H4 (cell line): ENCODE results near the gene ICE1. TPM values are rescaled to one million over a fixed set of nuclear protein-coding genes. Genes with fewer than 3 reads are reported as not detected.
"Not testable (repeated sequence)": the region's sequence is repeated elsewhere in the genome, so short reads cannot be mapped to it uniquely, and the experiment has no call there.

Experiments used
- DNase-seq: peaks from one replicate; pipeline ENCODE4 v3.0.0-alpha.2; 2015; ENCODE audit warnings: low spot score
- total RNA-seq: library from RNA; depleted of rRNA; stranded (reverse); fragments of >200 nt; shearing (Covaris generic); gene quantifications from 2 replicates; pipeline ENCODE4 v1.2.3, GENCODE V29; 2014

Gene ICE1
- total RNA-seq, 1 experiment from 2014 or later, result 19.1 TPM

DNA sequence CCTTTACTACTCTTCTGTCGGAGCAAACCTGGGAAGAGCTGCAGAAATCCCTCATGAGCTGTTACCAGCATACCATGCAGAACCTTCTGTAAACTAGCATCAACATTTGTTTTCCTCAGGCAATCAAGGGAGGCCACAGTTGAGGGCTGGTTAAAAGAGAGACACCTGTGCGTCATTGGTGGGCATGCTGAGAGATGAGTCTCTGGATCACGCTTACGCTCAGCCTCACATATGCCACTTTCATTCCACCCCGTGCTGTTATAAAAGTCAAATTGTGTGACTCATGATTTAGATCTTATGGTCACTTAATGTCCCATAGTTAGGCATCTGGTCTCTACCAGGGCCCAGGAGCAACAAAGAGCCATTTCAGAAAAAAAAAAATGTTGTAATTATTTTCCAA, 18.1 kb upstream of the ICE1 start:
- peak; percentile 24 for DNase-seq

DNA sequence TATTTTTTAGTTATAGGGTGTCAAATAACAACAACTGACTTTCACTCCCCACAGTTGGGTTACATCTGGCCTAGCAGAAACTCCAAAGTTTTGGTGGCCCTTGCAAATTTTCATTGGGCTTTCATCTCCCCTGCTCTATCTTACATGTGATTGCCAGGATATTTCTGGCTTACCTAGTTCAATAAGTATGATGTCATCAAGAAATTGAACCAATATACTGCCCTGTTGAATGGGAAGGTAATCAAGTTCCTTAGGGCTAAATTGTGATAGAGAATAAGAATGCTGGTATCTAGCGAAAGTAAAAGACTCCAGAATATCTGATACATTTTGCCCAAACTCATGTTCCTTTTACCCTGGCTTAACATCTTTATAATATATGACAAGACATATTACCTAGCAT, 17.0 kb upstream of the ICE1 start:
- DNase-seq, result no peak

DNA sequence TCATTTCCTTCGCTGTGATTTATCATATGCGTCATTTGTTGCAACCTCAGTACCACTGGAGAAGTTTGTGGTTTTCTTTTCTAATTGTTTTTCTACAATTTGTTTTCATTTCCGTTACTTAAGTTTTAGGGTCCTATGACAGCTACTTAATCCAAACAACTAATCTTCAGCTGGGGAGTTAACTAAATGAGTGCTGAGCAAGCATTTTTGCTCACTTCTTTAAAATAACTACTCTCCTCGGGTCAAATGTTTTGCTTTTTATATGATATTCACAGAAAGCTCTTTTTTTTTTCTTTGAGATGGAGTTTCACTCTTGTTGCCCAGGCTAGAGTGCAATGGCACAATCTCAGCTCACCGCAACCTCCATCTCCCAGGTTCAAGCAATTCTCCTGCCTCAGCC, 14.6 kb upstream of the ICE1 start:
- no peak for DNase-seq

DNA sequence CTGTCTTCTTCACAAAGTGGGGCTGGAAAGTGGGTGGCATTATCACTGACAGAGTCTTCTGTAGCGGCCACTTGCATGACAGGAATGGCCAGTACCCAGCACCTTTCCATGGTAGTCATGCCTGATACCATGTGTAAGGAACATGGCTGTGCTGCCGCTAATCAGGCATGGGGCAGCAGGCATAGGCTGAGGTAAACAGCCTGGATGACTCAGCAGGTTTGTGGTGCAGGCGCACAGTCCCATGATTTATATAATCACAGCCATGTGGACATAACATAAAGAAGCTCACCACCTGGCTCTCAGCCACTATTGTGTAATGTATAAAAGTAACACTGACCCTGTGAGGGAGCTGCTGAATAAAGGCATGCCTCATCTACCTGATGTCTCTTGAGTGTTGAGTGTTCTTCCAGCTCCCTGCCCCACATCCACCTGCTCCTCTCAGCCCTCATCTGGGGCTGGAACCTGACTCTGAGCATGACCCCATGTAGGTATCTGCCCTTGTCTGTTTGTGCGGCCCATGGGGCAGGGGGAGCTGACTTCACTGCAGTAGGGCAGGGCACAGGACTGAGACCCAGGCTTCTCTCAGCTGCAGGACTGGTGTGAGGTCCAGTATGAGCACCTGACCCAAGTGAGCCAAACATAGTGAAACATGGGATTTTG, 13.2 kb upstream of the ICE1 start:
- DNase-seq, result peak; percentile 64

DNA sequence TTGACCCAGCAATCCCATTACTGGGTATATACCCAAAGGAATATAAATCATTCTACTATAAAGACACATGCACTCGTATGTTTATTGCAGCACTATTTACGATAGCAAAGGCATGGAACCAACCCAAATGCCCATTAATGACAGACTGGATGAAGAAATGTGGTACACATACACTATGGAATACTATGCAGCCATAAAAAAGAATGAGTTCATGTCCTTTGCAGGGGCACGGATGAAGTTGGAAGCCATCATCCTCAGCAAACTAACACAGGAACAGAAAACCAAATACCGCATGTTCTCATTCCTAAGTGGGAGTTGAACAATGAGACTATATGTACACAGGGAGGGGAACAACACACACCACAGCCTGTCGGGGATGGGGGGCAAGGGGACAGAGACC, 8.6 kb upstream of the ICE1 start:
- DNase-seq, result not testable (repeated sequence)

DNA sequence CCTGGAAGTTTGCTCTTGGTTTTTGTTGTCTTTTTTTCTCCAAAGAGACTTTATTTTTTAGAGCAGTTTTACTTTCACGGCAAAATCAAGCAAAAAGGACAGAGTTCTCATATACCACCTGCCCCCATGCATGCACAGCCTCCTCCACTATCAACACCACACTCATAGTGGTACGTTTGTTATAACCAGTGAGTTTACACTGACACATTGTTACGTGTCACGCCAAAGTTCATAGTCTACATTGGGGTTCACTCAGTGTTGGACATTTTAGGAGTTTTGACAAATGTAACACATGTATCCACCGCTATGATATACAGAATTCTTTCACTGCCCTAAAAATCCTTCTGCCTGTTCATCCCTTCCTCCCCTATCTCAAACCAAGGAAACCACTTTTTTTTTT, 7.5 kb upstream of the ICE1 start:
- no peak for DNase-seq

DNA sequence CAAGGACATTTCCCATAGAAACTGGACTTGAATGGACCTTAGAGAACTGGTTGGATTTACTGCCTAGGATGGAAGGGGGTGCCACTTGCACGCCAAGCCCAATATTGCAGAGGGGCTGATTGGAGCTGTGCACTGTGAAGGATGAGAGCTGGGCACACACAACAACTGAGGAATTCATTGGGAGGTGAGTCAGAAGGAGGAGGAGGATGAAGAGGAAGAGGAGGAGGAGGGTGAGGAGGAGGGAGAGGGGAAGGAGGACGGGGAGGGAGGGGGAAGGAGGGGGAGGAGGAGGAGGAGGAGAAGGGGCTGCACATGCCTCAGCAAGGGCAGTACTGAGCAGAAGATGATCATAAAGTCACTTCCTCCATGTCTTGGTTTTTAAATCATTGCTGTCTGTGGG, 5.7 kb upstream of the ICE1 start:
- no peak for DNase-seq

DNA sequence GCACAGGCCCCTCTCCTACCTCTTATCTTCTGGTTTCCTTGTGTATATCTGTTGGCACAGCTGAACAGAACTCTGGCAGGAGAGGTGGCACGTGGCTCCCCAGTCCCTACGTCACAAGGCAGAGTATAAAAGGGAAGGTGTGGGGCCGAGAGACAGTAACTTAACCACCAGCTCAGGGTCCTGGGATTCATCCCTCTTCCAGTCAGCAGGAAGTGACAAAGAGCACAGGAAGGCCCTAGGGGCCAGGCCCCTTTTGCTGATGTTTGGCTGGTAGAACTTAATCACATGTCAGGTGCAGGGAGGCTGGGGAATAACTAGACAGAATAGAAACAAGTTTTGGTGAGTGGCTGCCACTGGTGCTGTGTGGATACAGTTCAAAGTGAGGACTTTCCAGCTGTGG, 4.5 kb upstream of the ICE1 start:
- no peak for DNase-seq

DNA sequence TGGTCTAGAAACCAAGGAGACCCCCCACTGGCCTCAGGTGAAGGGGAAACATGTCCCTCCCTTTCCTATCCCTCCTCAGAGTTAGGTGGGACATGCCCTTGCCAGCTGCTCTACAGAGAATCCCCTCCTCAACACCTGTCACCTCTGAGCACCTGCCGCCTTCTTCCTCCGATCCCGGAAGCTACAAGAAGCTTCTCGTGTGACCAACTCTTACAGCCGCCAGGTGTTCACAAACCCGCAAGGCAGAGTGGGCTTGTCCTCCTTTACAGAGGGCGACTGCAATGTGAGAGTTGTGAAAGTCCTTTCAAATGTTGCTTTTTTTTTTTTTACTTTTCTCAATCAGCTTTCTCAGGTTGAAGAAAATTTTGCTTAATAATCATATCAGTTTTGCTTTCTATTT, 3.7 kb upstream of the ICE1 start:
- no peak for DNase-seq

DNA sequence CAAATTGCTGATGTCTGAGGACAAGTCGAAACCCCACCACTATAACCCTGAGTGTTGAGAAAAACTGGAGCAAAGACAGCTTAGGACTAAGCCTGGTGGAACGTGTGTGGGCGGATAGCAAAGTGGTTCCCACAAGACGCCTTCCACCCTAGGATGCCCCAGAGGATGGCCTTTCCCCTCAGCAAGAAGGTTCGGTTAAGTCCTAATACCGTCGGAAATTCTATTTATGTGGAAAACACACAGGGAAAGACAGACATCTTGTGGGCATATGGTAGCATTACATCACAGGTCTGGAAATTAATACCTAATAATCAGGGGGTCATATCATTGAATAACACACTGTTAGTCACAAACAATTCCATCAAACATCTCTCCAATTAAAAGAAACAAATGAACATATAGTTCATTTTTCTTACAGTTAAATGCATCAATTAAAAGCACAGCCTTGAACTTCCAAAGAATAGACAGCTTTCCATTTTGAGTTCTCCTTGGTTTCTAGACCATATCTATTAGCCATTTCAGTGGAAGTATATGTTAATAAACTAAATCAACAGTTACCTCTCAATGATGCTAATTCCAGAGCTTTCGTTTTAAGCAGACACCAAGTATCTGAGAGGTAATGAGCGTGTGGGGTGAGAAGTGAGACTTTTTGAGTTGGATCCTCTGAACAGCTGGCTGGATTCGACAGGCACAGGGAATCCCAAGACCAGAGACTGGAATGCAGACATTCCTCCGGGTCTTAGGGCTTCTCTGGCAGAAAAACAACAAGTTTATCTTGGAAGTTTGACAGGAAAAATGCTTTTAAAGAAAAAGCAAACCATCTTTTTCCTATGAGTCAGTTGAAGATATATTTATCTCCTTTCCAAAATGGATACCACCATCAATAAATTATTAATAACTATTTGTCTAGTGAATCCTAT, 2.9 kb upstream of the ICE1 start:
- peak; percentile 61 for DNase-seq

DNA sequence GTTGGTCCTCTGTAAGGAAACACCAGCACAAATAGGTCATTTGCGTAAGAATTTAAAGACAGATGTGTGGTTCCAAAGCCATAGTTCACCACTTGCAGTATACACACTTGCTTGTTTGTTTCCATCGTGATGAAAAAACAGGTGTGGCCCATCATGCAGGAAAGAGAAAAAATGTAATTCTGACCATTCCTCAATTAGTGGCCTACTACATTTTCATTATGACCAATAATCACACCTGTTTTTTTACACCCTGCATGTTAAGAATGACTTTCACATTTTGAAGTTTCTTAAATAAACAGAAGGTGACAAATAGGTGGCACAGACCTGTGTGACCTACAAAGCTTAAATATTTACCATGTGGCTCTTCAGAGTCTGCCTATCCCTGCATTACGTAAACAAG, 2.2 kb upstream of the ICE1 start:
- no peak for DNase-seq

DNA sequence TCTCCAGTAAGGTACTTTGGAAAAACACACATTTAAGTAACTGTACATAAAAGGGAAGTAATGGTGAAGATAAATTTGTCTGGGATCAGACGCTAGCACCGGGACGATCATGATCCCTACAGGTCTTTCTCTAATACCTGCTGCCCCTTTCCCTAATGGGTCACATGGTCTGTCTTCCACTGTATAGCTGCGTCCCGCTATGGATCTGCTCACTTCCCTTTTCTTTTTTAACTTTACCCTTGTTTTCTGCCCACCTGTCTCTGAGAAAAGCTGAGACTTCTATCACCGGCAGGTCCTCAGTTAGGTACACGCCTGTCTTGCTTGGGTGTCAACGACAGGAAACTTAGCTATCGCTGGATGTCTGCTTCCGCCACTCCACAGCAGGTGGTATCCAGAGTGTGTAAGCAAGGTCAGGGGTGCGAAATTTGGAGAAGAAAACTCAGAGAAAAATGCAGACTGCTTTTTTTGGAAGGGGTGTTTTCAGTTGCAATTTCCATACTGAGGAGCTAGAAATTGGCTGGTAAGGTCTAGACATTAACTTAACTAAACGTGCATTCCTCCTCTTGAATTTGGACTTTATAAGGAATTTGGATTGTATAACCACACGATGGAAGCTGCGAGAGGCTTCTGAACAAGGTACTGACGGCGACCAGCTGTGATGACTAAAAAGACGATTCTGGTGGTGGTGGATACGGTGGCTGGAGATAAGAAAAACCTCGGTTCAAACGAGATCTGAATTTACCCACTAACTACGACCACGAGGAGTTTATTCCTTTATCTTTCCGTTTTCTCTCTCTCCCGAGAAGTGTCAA, 1.1 kb upstream of the ICE1 start:
- DNase-seq, result no peak

DNA sequence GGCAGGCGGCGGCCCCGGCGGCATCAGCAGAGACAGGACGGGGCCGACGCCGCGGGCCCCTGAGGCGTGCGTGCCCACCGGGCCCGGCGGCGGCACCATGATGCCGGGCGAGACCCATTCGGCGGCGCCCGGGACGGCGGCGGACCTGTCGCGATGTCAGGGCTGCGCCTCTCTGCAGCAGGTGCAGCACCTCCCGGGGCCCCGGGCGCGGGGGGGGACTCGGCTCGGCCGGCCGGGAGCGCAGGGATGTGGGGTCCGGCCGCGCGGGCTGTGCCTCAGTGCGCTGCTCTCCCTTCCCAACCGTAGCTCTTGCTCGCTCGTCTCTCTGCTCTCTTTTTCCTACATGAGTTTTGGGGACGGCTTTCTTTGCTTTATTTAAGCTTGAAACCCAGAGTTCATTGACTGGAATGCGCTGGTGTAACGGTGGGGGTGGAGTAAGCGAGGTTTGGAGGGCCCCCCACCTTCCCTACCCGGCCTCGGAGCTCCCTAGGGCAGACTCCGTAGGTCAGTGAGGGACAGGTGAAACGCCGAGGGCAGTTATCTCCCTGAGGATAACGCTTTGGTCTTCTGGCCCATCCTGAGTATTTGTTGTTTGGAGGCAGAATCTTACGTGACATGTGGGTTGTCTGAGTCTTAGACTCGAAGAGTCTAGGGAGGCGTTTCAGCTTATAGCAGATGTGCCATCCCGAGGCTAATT, 490 bp downstream of the ICE1 start:
- no peak for DNase-seq

DNA sequence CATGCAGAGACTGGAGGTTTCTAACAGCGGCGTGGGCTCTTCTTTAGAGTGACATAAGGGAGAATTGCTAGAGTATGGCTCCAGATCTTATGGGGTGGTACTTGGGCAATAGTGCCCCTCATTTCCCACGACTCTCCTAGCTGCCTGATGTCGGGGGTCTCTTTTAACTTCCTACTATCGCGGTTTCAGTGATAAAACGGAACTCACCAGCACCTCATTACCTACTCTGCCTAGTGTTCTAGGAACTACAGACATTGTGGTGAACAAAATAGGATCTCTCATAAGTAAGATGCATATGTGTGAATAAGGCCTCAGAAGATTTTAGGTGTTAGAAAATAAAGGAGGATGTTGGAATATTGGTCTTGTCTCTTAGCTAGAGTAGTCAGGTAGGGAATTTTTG, 1.1 kb downstream of the ICE1 start:
- no peak for DNase-seq

DNA sequence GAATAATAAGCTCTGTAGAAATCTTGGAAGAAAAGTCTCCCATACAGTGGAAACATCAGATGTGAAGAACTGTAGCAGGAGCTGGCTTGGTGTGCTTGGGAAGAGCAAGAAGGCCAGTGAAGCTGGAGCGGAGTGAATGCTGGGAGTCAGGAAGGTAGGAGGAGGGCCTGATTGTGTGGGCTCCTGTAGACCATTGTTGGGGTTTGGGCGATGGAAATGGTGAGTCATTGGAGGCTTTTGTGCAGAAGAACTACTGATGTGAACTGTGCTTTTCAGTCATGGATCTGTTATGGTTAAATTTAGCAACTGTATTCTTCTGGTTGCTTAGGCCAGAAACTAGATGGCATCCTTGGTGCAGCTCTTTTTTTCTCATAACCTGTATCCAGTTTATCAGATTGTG, 2.3 kb downstream of the ICE1 start:
- DNase-seq, result no peak

DNA sequence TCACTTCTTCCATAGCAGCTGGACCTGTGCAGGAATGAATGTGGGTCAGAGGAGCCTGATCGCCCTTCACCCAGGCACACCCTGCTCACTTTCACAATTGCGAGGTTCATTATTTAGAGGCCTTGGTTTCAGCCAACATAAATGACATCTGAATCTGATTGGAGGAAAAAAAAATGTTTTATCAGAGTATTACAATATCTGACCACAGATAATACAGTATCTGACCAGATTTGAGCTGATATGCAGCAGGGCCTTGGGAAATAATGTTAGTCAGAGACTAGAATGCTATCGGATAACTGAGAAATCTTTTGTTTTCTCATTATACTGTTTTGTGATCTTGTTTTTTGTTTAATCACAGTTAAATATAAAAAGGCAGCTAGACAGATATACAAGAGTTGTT, 7.7 kb downstream of the ICE1 start:
- no peak for DNase-seq

DNA sequence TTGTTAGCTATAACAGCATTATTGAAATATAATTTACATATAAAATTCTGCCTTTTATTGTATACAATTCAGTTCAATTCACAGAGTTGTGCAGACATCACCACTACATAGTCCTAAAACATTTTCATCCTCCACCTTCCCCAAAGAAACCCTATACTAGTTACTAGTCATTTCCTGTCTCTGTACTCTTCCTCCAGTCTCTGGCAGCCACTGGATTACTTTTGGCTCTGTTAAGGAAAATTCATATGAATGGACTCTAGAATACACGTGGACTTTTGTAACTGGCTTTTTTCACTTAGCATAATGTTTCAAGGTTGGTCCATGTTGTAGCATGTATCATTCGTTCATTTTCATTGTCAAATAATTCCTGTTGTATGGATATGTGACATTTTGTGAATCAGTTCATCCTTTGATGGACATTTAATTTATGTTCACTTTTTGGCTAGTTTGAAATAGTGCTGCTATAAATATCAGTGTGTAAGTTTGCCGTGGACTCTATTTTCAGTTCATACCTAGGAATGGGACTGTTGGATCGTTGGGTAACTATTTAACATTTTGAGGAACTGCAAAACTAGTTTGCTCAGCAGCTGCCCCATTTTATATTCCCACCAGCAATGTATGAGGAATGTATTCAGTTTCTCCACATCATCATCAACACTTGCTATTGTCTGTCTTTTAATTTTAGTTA, 9.7 kb downstream of the ICE1 start:
- no peak for DNase-seq

DNA sequence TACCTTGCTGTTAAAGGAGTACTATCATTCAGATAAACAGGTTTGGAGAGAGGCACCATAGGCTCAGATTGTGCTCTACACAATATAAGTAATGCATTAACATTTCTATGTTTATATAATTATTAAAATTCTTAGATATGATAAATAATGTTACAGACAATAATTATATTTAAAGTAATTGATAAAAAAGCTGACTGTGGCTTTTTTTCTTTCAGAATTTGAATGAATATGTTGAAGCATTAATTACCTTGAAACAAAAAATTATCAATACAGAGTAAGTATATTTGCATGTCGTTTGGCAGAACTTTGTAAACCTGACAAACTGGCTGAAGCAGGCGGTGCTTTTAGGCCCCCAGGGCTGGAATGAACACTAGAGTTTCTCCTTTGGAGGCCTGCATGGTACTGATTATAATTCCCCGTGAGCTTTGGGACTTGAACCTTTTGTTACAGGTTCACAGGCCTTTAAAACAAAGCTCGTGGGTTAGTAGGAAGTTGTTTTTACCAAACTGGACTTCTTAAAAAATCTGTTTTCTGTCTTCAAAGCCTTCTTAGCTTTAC, 13.8 kb downstream of the ICE1 start:
- DNase-seq, result no peak

DNA sequence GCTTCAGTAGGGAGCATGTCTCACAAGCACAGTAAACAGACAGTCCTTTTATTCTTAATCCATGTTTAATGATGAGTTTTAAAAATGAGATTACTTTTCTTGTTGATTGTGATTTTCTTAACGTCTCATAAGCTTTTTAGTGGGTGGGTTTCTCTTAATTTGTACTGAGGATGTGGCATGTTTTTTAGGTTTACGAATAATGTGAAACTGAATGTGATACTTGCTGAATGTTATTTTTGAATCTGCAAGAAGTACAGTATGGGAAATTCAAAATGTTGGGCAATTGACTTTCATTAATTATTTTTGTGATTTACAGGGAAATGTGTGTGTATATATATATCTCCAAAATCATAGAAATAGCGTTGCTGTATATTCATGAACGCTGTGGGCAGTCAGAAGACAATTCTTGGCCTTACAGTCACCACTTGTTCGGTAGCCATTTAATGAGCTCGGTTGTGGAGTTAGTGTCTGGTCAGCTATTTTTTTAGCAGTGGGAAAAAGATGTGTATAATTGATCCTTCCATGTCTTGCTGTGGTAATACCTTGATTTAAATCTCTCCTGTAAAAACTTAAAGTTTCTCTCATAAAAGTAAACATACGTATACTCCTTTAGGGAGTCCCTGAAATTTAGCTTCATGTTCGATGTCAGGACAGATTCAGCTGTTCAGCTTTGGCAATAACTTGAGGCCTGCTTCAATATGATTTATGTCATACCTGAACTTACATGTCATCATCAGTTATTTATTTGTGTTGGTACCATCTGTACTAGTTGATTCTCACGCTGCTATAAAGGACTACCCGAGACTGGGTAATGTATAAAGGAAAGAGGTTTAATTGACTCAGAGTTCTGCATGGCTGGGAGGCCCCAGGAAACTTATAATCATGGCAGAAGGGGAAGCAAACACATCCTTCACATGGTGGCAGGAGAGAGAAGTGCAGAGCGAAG, 15.0 kb downstream of the ICE1 start:
- no peak for DNase-seq

DNA sequence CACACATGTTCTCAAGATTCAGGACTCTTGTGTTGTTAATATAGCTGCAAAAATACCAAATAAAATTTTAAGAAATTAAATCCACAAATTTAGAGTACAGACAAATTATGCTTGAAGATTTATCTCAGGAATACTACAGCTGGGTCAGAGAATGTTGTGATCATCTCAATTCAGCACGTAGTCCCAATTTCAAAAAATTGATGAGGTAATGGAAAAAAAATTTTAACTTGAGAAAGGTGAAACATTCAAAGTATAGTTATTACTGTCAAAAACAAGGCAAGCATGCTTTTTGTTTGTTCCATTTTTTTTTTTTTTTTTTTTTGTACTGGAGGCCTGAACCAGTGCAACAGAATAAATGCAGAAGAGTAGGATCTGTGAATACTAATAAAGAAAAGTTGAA, 29.4 kb downstream of the ICE1 start:
- no peak for DNase-seq
